ENCODE measurements around the gene MED20.

The MED20 gene

DNA sequence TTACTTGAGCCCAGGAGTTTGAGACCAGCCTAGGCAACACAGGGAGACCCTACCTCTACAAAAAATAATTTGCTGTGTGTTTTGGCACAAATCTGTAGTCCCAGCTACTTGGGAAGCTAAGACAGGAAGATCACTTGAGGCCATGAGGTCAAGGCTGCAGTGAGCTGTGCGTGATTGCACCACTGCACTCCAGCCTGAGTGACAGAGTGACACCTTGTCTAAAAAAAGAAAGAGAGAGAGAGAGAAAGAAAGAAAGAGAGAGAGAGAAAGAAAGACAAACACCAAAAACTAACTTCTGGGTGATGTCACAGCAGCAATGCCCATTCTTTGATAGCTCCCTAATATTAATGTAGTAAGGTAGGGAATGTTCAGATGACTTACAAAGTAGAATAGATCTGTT, 46.2 kb downstream of the MED20 start:
- Mint-ChIP-seq H3K4me3 (no peak overlapping the region), H3K4me1 (ENCODE audit: low read depth) (no peaks in the 10 kb centered on the region), H3K27me3 (ENCODE audit: low read depth) (no peaks in the 10 kb centered on the region), H3K27ac (no peak overlapping the region), H3K9me3 (no peaks in the 10 kb centered on the region), H3K36me3 (ENCODE audit: low read depth) (peaks cover 5% of the 10 kb centered on the region)

DNA sequence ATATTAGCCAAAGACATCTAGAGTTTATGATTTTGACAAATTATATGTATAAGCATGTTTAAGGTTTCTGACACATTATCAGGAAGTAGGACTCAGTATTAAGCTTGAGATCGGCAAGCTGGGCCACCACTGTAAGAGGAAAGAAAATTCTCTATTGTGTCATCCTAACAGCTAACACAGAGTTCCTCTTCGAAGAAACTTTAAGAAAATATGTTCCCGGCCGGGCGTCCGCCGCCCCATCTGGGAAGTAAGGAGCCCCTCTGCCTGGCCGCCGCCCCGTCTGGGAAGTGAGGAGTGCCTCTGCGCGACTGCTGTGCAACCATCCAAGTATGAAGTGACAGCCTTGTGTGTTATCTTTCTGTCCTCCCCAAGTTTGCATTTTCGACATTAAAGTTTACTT, 48.8 kb downstream of the MED20 start:
- Mint-ChIP-seq H3K9me3 (no peaks in the 10 kb centered on the region), H3K36me3 (ENCODE audit: low read depth) (peaks cover 5% of the 10 kb centered on the region), H3K27ac (no peak overlapping the region)

DNA sequence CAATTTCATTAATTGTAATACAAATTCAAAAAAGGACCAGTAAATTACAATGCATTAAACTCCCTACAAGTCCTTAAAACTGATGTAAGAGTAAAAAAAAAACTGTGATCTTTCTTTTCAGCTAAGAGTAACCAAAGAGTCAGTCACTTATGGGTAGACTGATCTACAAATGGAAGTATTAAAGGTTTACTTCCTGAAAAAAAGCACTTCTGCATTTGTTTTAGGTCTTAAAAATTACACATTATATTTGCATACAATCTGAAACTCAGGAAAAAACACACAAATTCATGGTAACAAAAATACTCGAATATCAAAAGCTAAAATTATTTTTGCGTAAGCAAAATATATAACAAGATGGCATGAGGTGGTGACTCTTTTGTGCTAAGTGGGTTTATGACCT, 49.2 kb downstream of the MED20 start:
- Mint-ChIP-seq H3K4me1 (ENCODE audit: low read depth) (no peaks in the 10 kb centered on the region), H3K27me3 (ENCODE audit: low read depth) (no peaks in the 10 kb centered on the region), H3K27ac (no peak overlapping the region), H3K36me3 (ENCODE audit: low read depth) (peaks cover 5% of the 10 kb centered on the region), H3K9me3 (no peaks in the 10 kb centered on the region), H3K4me3 (no peak overlapping the region)

More for the DNA sequence above, 48.8 kb downstream of the MED20 start:
- Mint-ChIP-seq H3K4me1 (ENCODE audit: low read depth) (no peaks in the 10 kb centered on the region), H3K4me3 (no peak overlapping the region), H3K27me3 (ENCODE audit: low read depth) (no peaks in the 10 kb centered on the region)

DNA sequence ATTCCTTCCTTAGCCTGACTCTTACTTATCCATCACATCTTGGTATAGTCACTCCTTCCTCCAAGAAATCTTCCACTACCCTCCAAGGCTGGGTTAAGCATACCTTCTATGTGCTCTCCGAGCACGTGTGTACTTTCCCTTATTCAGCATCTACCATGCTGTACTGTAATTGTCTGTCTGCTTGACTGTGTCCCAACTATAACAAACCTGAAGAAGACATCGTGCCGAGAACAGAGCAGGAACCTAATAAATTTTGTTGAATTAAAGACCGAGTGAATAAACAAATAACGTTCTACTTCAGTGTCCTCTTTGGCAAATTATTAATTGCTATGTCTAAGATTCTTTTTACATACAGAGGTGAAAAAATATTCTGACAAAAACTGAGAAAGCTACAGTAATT, 61.6 kb downstream of the MED20 start:
- Mint-ChIP-seq H3K4me3 (no peak overlapping the region), H3K27me3 (ENCODE audit: low read depth) (no peaks in the 10 kb centered on the region), H3K27ac (no peak overlapping the region), H3K36me3 (ENCODE audit: low read depth) (no peaks in the 10 kb centered on the region), H3K9me3 (no peaks in the 10 kb centered on the region), H3K4me1 (ENCODE audit: low read depth) (no peaks in the 10 kb centered on the region)

DNA sequence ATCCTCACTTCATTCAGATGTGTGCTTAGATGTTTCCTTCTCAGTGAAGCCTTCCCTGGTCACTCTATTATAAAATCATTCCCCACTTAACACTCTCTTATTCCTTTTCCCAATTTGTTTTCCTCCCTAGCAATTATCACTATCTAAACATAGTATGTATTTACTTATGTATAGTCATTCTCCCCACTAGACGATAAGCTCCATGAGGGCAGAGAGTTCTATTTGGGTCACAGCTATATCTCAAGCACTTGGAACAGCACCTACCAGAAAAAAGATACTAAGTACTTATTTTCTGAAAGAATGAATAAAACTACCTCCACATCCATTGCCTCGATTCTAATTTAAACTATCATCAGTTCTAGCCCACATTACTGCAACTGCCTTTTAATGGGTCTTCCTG, 62.2 kb downstream of the MED20 start:
- H3K27me3 Mint-ChIP-seq (ENCODE audit: low read depth): no peaks in the 10 kb centered on the region
- no peaks in the 10 kb centered on the region for H3K4me1 Mint-ChIP-seq (ENCODE audit: low read depth)
- no peak overlapping the region for H3K27ac Mint-ChIP-seq
- no peak overlapping the region for H3K4me3 Mint-ChIP-seq
- H3K36me3 Mint-ChIP-seq (ENCODE audit: low read depth): no peaks in the 10 kb centered on the region
- no peaks in the 10 kb centered on the region for H3K9me3 Mint-ChIP-seq

All from T-helper 1 cell treated with Interleukin-12 subunit alpha and Interleukin-12 subunit beta and Interleukin-4 antibody, amounts not matched to agents 30 μg/mL and 1 μg/mL, for 36 hours (primary cell).